HG03571 (cell line): ENCODE measurements around the gene LRP5.
A peak's percentile ranks its signal among the peaks of the same experiment; 100 is the strongest.

Source experiments
- ATAC-seq: cut with Tn5 transposase; IDR thresholded peaks from one replicate; pipeline ENCODE4 v1.9.1; 2021; ENCODE audit not compliant: unreplicated experiment

LRP5 gene

GRCh38 chr11:68369756-68370155 lies 57.4 kb downstream of the LRP5 start:
- ATAC-seq = no peak

DNA sequence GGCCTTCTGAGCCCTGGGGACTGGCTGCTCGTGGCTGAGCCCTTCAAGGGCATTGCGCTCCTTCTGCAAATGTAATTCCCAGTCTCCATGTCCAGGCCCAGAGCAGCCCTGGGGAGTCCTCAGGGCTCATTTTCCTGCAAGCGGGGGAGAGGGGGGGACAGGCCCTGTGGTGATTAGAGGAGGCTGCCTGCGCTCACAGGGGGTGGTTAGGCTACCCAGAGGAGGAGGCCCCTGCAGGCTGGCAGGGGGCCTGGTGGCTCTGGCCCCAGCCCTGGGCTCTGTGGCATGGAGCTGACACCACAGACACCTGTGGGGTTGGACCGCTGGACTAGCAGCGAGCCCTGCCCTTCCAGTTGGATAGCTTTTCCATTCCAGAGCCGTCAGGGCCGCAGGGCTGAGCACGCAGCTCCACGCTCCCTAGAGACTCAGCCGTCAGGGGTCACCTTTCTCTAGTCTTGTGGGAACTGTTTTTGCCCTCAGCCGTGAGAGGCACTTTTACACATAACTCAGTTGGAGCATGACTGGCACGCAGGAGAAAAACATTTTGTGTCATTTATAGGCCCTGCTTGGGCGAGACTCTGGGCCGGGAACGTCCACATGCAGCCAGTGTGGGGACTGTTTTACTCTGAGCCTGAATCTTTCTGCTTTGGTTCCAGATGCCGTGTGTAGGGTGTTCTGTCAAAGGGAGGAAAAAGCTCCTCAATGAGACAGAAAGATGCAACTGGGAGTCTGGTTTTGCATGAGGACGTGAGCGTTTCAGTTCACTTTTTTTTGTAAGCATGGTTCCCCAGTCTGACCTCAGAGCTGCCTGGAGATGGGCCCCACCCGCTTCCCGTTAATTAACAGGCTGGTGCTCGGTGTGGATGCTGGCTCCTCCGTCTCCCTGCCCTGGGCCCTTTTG lies 58.1 kb downstream of the LRP5 start:
- peak; percentile 67 for ATAC-seq

DNA sequence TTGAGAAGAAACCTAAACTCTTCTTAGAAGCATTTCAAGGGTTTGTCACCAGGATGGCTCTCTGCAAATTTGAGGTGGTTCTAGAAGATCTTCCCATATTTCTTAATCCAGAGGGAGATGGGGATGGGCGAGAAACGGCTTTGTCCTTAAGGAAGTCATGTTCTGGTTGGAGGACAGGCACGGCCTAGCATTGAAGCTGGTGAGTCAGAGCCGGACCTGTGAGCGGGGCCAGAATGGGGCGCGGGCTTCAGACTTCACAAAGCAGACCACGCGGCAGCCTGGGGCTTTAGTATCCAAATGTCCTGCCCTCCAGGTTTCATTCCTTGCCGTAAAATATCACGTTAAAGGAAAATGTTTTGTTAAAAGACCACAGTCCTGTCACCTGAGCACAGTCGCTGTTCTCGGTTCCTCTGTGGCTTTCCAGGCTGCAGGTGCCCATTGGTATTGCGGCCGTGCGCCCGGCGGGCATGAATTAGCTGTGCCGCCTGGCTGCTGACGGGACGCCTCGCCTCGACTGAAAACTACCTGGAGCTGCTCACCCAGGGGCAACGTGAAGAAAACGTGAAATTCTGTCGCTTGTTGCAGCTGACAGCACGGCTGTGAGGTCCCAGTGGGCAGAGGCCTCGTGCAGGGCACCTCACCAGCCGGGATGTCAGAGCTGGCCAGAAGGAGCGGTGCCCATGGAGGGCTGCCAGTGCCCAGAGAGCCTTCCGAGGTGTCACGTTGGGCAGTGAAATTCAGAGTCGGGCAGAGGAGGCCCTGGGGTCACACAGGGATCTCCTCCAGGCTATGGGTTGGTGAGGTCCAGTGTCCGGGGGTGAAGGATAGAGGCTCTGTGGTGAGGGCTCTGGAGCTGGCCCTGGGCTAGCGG lies 59.0 kb downstream of the LRP5 start:
- no peak for ATAC-seq

- ATAC-seq = no peak
Measured at GRCh38 chr11:68372114-68372513, 59.7 kb downstream of the LRP5 start.

GRCh38 chr11:68372625-68373024 lies 60.2 kb downstream of the LRP5 start:
- ATAC-seq = no peak

DNA sequence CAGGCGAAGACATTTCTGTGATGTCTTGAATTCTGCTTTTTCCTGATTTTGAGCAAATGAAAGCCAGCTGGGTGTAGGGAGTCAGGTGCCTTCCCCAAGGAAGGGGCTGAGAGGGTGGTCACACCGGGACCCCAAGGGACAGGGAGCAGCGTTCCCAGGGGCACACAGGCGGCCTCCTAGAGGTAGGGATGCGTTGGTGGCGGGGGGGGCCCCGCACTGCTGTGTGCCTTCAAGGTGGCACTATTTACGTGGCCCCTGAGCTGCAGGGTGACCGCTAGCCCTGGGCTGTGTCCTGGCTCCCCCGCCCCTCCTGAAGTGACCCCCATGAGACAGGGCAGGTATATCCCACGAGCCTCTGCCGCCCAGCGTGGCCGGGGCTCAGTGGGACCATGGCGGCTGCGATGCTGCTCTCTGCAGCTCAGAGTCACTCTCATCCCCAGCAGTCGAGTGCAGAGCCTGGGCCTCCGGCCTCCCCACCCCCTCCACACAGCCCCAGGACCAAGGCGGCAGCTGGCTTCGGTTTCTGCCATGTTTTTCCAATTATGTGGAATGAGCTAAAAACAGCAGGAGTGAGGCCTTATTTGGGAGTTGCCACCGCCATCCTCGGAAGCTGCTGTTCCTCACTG lies 60.9 kb downstream of the LRP5 start:
- ATAC-seq = no peak

GRCh38 chr11:68373815-68374501 lies 61.6 kb downstream of the LRP5 start:
- ATAC-seq = no peak

GRCh38 chr11:68374531-68374930 lies 62.1 kb downstream of the LRP5 start:
- ATAC-seq = no peak

- ATAC-seq = no peak
Measured at GRCh38 chr11:68375337-68375736, 62.9 kb downstream of the LRP5 start.

DNA sequence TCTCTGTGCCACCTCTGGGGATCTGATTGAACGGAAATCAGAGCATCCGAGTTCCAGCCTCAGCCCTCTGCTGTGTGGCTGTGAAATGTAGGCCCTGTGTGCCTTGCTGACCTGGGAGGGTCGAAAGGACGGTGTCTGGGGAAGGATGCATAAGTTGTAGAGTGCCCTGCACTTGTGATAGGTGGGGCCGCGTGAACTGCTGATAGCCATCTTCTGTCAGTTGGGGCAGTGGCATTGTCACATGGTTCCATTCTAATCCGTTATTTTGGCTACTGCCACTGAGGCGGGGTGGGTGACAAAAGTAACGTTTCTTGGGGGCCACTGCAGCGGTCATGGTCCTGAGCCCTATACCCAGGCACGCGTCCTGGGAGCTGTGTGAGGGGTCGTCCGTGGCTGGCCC lies 63.4 kb downstream of the LRP5 start:
- no peak for ATAC-seq

DNA sequence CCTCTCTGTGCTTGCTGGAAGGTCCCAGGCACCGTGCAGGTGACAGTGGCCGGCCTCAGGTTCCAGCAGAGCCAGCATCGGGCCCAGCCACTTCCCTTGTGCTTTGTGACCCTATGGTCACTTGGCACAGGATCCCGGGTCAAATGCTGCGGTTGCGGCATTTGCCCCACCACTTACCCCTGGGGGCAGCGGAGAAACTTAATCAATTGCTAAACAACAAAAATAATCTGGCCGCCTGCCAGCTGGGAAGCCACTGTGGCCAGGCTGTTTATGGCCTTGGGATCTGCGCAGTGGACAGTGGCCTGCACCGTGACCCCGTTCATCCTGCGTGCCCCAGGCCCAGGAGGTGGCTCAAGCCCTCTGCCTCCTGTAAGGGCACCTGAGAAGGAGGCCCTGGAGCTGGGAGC lies 65.0 kb downstream of the LRP5 start:
- no peak for ATAC-seq

DNA sequence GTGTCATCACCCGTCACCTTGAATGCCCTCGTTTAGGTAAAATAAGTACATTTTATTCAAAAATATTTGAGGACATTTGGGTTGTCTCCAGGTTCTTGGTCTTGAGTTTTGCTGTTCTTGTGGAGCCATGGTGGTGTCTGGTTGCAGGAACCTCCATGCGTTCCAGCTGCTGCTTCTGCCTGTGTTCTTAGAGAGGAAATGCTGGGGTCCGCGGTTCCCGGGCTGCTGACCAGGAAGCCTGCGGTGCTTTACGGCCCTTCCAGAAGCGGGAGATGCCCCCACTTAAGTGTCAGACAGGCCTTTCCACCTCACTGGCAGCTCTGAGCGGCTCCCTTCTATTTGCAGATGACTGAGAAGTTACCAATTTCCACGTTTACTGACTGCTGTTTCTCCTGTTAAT lies 66.8 kb downstream of the LRP5 start:
- ATAC-seq = no peak

- no peak for ATAC-seq
Measured at GRCh38 chr11:68380786-68381622, 68.6 kb downstream of the LRP5 start.

DNA sequence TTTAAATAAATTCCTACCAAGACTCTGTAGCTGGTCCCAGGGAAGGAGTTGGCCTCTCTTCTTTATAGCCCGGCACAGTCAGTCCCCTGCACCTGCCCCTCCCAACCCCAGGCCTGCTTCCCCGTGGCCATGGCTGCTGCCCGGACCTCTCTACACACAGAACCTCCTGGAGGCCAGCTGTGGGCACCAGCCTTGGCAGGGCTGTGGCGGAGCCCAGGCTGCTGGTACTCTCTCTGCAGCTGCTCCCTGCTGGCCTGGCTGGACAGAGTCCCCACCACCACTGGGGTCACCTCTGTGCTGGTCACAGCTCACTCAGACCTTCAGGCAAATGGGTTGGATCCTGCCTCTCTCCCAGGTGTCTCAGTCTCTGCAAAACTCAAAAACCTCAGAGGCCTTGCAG lies 69.3 kb downstream of the LRP5 start:
- ATAC-seq = no peak

DNA sequence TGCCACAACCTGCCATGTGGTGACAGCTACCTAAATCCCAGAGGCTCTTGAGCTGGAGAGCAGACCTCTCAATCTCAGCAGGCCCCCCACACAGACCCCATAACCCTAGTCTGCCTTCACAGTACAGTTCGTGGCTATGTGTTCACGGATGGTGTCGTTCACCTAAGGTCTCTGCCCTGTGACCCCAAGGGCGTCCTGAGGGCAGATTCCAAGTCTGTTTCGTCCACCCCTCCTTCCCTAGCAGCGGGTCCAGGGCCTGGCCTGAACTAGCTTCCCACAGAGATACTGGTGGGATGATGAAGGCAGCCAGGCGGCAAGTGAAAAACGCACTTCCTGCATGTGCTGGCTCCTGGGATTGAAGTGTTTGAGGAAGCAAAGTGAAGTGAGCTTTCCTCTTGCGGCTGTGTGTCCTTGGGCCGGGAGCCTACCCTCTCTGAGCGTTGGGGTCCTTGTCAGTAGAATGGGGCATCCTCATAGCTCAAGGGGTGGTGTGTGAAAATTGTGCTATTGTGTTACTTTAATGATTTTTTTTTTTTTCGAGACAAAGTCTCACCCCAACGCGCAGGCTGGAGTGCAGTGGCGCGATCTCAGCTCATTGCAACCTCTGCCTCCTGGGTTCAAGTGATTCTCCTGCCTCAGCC lies 70.1 kb downstream of the LRP5 start:
- ATAC-seq = no peak

GRCh38 chr11:68383976-68384501 lies 71.6 kb downstream of the LRP5 start:
- no peak for ATAC-seq

GRCh38 chr11:68384530-68385081 lies 72.2 kb downstream of the LRP5 start:
- no peak for ATAC-seq

DNA sequence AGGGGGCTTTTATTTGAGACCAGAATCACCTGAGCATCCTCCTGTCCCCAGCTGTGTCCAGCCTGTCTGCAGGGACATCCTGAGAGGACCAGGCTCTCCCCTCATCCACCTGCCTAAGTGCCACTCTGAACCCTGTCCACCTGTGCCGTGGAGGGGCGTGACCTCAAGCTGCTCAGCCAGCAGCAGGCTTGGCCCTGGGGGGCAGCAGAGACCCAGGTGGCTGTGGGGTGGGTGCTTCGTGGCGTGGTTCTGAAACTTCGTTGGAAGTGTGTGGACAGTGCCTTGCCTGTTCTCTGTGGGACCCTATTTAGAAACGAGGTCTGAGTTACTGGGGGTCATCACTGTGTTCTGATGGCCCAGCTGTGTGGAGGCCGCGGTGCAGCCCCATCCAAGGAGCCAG lies 72.7 kb downstream of the LRP5 start:
- no peak for ATAC-seq

GRCh38 chr11:68386331-68386978 lies 74.1 kb downstream of the LRP5 start:
- no peak for ATAC-seq
